IMR-90 (cell line): Measurements from ENCODE around the gene GPC5. TPM values are rescaled to one million over a fixed set of nuclear protein-coding genes. Genes with fewer than 3 reads are reported as not detected.

Experiments
- ATAC-seq: fragments of 200-7000 bp; cut with Tn5 transposase; 2 replicates; pipeline ENCODE4 v1.9.1; 2020; ENCODE audit warnings: low read depth, mild to moderate bottlenecking, moderate library complexity
- BruUV-seq: library from RNA; stranded (reverse); fragments of 400-500 nt; replicated peaks from 2 replicates; lab custom pipeline; 2021; lab: Mats Ljungman, UMichigan
- CTCF ChIA-PET: fragments of 300-600 bp; formaldehyde crosslinking; extraction: SDS; loops from one replicate; lab custom pipeline; 2021; ENCODE audit warnings: antibody characterized with exemption; lab: Yijun Ruan, JAX
- POLR2A ChIA-PET: fragments of 300-600 bp; sonication (Branson Sonifier 250); formaldehyde crosslinking; loops from one replicate; lab custom pipeline; 2022; ENCODE audit warnings: antibody characterized with exemption; ENCODE audit not compliant: unreplicated experiment; lab: Charles Lee
- DNase-seq: peaks from one replicate; pipeline ENCODE4 v3.0.0; 2013
- H2AFZ ChIP-seq: replicated peaks from 2 replicates; pipeline ENCODE3; 2013; ENCODE audit warnings: low read length, mild to moderate bottlenecking; ENCODE audit not compliant: poor library complexity
- H2AK5ac ChIP-seq: 2 replicates; pipeline ENCODE4 v1.6.1; 2013; ENCODE audit warnings: low read depth, low read length, inconsistent platforms
- H2AK9ac ChIP-seq: replicated peaks from 2 replicates; pipeline ENCODE3; 2013; ENCODE audit warnings: mild to moderate bottlenecking, low read depth, low read length, moderate library complexity; ENCODE audit not compliant: poor library complexity
- H2BK120ac ChIP-seq: 2 replicates; pipeline ENCODE4 v1.6.1; 2013; ENCODE audit warnings: low read depth, low read length, inconsistent platforms
- H2BK15ac ChIP-seq: 3 replicates; pipeline ENCODE4 v1.6.1; 2013; ENCODE audit warnings: low read depth, low read length, inconsistent platforms
- H2BK20ac ChIP-seq: 2 replicates; pipeline ENCODE4 v1.6.1; 2013; ENCODE audit warnings: low read depth, mild to moderate bottlenecking, inconsistent platforms, low read length, moderate library complexity
- H2BK5ac ChIP-seq: 2 replicates; pipeline ENCODE4 v1.6.1; 2013; ENCODE audit warnings: mild to moderate bottlenecking, low read depth, low read length, inconsistent platforms; ENCODE audit not compliant: poor library complexity, severe bottlenecking
- H3K14ac ChIP-seq: replicated peaks from 2 replicates; pipeline ENCODE4 v1.6.1; 2013; ENCODE audit warnings: low read depth, low read length, inconsistent platforms
- H3K18ac ChIP-seq: 2 replicates; pipeline ENCODE4 v1.6.1; 2013; ENCODE audit warnings: low read depth, low read length, control low read depth
- H3K23ac ChIP-seq: 2 replicates; pipeline ENCODE4 v1.6.1; 2013; ENCODE audit warnings: low read depth, low read length, inconsistent platforms
- H3K27ac ChIP-seq: 2 replicates; pipeline ENCODE4 v1.5.1; 2013; ENCODE audit warnings: mild to moderate bottlenecking, control low read depth, low read length; ENCODE audit not compliant: insufficient read depth
- H3K27me3 ChIP-seq: 2 replicates; pipeline ENCODE4 v1.6.1; 2013; ENCODE audit warnings: low read length; ENCODE audit not compliant: control insufficient read depth, insufficient read depth
- H3K36me3 ChIP-seq: 2 replicates; pipeline ENCODE4 v1.6.1; 2013; ENCODE audit warnings: low read length, mixed read lengths; ENCODE audit not compliant: control insufficient read depth, insufficient read depth
- H3K4ac ChIP-seq: 2 replicates; pipeline ENCODE4 v1.6.1; 2013; ENCODE audit warnings: low read depth, low read length, inconsistent platforms
- H3K4me1 ChIP-seq: 2 replicates; pipeline ENCODE4 v1.6.1; 2013; ENCODE audit warnings: low read length, mixed read lengths; ENCODE audit not compliant: control insufficient read depth, insufficient read depth
- H3K4me2 ChIP-seq: 2 replicates; pipeline ENCODE4 v1.6.1; 2013; ENCODE audit warnings: low read depth, mild to moderate bottlenecking, control low read depth, low read length, moderate library complexity
- H3K4me3 ChIP-seq: 2 replicates; pipeline ENCODE4 v1.5.1; 2013; ENCODE audit warnings: low read depth, mild to moderate bottlenecking, control low read depth, low read length, moderate library complexity; ENCODE audit not compliant: insufficient read depth
- H3K56ac ChIP-seq: 2 replicates; pipeline ENCODE4 v1.6.1; 2013; ENCODE audit warnings: low read length, inconsistent platforms; ENCODE audit not compliant: insufficient read depth; ENCODE audit errors: extremely low read depth
- H3K79me1 ChIP-seq, 2 experiments: 2 replicates each; pipeline ENCODE4 v1.6.1; 2013; ENCODE audit warnings: low read length in 2 of 2, inconsistent platforms in 1 of 2, low read depth in 1 of 2
- H3K9ac ChIP-seq: 2 replicates; pipeline ENCODE4 v1.6.1; 2013; ENCODE audit warnings: low read depth, low read length, control low read depth
- H3K9me1 ChIP-seq: 2 replicates; pipeline ENCODE4 v1.6.1; 2013; ENCODE audit warnings: low read length, inconsistent platforms; ENCODE audit not compliant: insufficient read depth
- H3K9me3 ChIP-seq: 2 replicates; pipeline ENCODE4 v1.6.1; 2013; ENCODE audit warnings: low read length; ENCODE audit not compliant: control insufficient read depth, insufficient read depth
- H4K20me1 ChIP-seq: 2 replicates; pipeline ENCODE4 v1.6.1; 2013; ENCODE audit warnings: low read length, inconsistent platforms; ENCODE audit not compliant: insufficient read depth
- H4K5ac ChIP-seq: 2 replicates; pipeline ENCODE4 v1.6.1; 2013; ENCODE audit warnings: mild to moderate bottlenecking, low read depth, low read length, control low read depth
- H4K8ac ChIP-seq, 2 experiments: 2 replicates each; pipeline ENCODE4 v1.6.1; 2013; ENCODE audit warnings: low read depth in 2 of 2, low read length in 2 of 2, control low read depth in 1 of 2, inconsistent platforms in 1 of 2
- H4K91ac ChIP-seq: 2 replicates; pipeline ENCODE4 v1.6.1; 2013; ENCODE audit warnings: low read depth, low read length, inconsistent platforms; ENCODE audit not compliant: insufficient read depth
- BHLHE40 ChIP-seq: fragments of 150-350 bp; IDR thresholded peaks from 2 replicates; pipeline ENCODE4 v1.6.1; 2016; ENCODE audit warnings: mild to moderate bottlenecking, low read depth, low read length
- CEBPB ChIP-seq: IDR thresholded peaks from 2 replicates; pipeline ENCODE4 v1.6.1; 2012; ENCODE audit warnings: low read depth, low read length, improper control_type of control experiment
- CHD1 ChIP-seq: IDR thresholded peaks from 2 replicates; pipeline ENCODE4 v1.6.1; 2012; ENCODE audit warnings: low read depth, low read length, improper control_type of control experiment
- CTCF ChIP-seq: conservative IDR thresholded peaks from 2 replicates; pipeline ENCODE4 v1.5.1; 2012; ENCODE audit warnings: mild to moderate bottlenecking, low read depth, low read length, improper control_type of control experiment
- ELK1 ChIP-seq: fragments of 150-350 bp; IDR thresholded peaks from 2 replicates; pipeline ENCODE4 v1.6.1; 2016; ENCODE audit warnings: low read depth, mild to moderate bottlenecking, low read length, moderate library complexity, borderline replicate concordance
- FOS ChIP-seq: fragments of 150-350 bp; IDR thresholded peaks from 2 replicates; pipeline ENCODE4 v1.6.1; 2016; ENCODE audit warnings: low read depth, low read length
- MAFK ChIP-seq: IDR thresholded peaks from 2 replicates; pipeline ENCODE4 v1.6.1; 2012; ENCODE audit warnings: low read depth, low read length, improper control_type of control experiment
- MAZ ChIP-seq: IDR thresholded peaks from 2 replicates; pipeline ENCODE4 v1.6.1; 2012; ENCODE audit warnings: low read depth, mild to moderate bottlenecking, low read length, improper control_type of control experiment, moderate library complexity, borderline replicate concordance
- MXI1 ChIP-seq: IDR thresholded peaks from 2 replicates; pipeline ENCODE4 v1.6.1; 2012; ENCODE audit warnings: low read depth, mild to moderate bottlenecking, low read length, moderate library complexity, borderline replicate concordance
- NFE2L2 ChIP-seq: fragments of 150-350 bp; IDR thresholded peaks from 2 replicates; pipeline ENCODE4 v1.6.1; 2016; ENCODE audit warnings: low read depth, mild to moderate bottlenecking, low read length
- POLR2A ChIP-seq: IDR thresholded peaks from 2 replicates; pipeline ENCODE4 v1.6.1; 2012; ENCODE audit warnings: mild to moderate bottlenecking, low read depth, low read length
- RAD21 ChIP-seq: IDR thresholded peaks from 2 replicates; pipeline ENCODE4 v1.6.1; 2012; ENCODE audit warnings: low read length, improper control_type of control experiment
- RCOR1 ChIP-seq: IDR thresholded peaks from 2 replicates; pipeline ENCODE4 v1.6.1; 2012; ENCODE audit warnings: mild to moderate bottlenecking, low read length, improper control_type of control experiment; ENCODE audit not compliant: insufficient replicate concordance
- RFX5 ChIP-seq: IDR thresholded peaks from 2 replicates; pipeline ENCODE4 v1.8.0; 2012; ENCODE audit warnings: low read depth, mild to moderate bottlenecking, low read length, moderate library complexity
- SMC3 ChIP-seq: fragments of 150-350 bp; IDR thresholded peaks from 2 replicates; pipeline ENCODE4 v1.6.1; 2016; ENCODE audit warnings: low read depth, mild to moderate bottlenecking, antibody characterized with exemption, low read length, moderate library complexity
- USF2 ChIP-seq: fragments of 150-350 bp; IDR thresholded peaks from 2 replicates; pipeline ENCODE4 v1.6.1; 2017; ENCODE audit warnings: mild to moderate bottlenecking, antibody characterized with exemption, low read length, low read depth
- dilution Hi-C: fragments of 300-500 bp; cut with HindIII; formaldehyde crosslinking; loops from one replicate; pipeline ENCODE4 v1.14.3; 2018; ENCODE audit warnings: low sequenced_read_pairs; ENCODE audit not compliant: unreplicated experiment
- in situ Hi-C: fragments of 300-500 bp; cut with MboI; formaldehyde crosslinking; loops from 3 replicates; pipeline ENCODE4 v1.14.3; 2019; ENCODE audit warnings: low sequenced_read_pairs, inconsistent platforms, mixed read lengths
- intact Hi-C: fragments of 100-400 bp; cut with micrococcal nuclease; formaldehyde crosslinking; loops from 2 replicates; pipeline ENCODE4 v1.10.0; 2022
- polyA plus RNA-seq, 3 experiments: library from polyadenylated mRNA; depleted of rRNA; stranded (reverse); fragments of >200 nt; gene quantifications; 2 replicates each; pipeline ENCODE4 v1.2.3, GENCODE V29; 2012; ENCODE audit warnings: low replicate concordance in 1 of 3
- total RNA-seq: library from RNA; depleted of rRNA; stranded (reverse); fragments of >200 nt; gene quantifications from 2 replicates; pipeline ENCODE4 v1.2.3, GENCODE V29; 2012

GPC5 gene
- total and polyA plus RNA-seq, 2 of the 4 experiments (the other 2 are of a cell fraction) = 0.94 to 1.8 TPM

- H2AFZ ChIP-seq = no peak overlapping the region
- dilution Hi-C loops (no loop called here), intact Hi-C loops (no loop called here), in situ Hi-C loops (no loop called here)
- CTCF ChIA-PET = no interaction called here
- H2BK120ac ChIP-seq = no peak overlapping the region
- no peak overlapping the region for H2BK5ac ChIP-seq
- H4K8ac ChIP-seq = no peak overlapping the region
- H3K4me3 ChIP-seq = no peak overlapping the region
- no peak overlapping the region for H3K4me2 ChIP-seq
- H2AK5ac ChIP-seq = no peak overlapping the region
- no peak overlapping the region for H3K23ac ChIP-seq
- no peaks in the 10 kb centered on the region for H4K20me1 ChIP-seq
- no peak overlapping the region for H3K14ac ChIP-seq
- ATAC-seq (no peak), DNase-seq (no peak)
- H3K9me1 ChIP-seq = no peaks in the 10 kb centered on the region
- POLR2A ChIA-PET = no interaction called here
- 0 out of 2 replicates have a peak, but pooled peaks cover 4% of the 10 kb centered on the region for H3K9me3 ChIP-seq
- H3K36me3 ChIP-seq = no peaks in the 10 kb centered on the region
- H3K9ac ChIP-seq = no peak overlapping the region
- H3K4me1 ChIP-seq = no peaks in the 10 kb centered on the region
- H3K79me1 ChIP-seq = no peaks in the 10 kb centered on the region
- no peak overlapping the region for H3K27ac ChIP-seq
- TF ChIP-seq CHD1 (no peak), USF2 (no peak), POLR2A (no peak), CEBPB (no peak), MXI1 (no peak), ELK1 (no peak), FOS (no peak), CTCF (no peak), RCOR1 (no peak), MAFK (no peak), NFE2L2 (no peak), BHLHE40 (no peak), SMC3 (no peak), RAD21 (no peak), MAZ (no peak), RFX5 (no peak)
- H3K4ac ChIP-seq = no peak overlapping the region
- H4K5ac ChIP-seq = no peak overlapping the region
- no peak overlapping the region for H3K56ac ChIP-seq
- no peak overlapping the region for H2BK20ac ChIP-seq
- H2BK15ac ChIP-seq = no peak overlapping the region
- H2AK9ac ChIP-seq = no peak overlapping the region
- no peak overlapping the region for H3K18ac ChIP-seq
- BruUV-seq = no TSS peak
- H3K27me3 ChIP-seq = no peaks in the 10 kb centered on the region
- no peak overlapping the region for H4K91ac ChIP-seq
Measured at GRCh38 chr13:91588541-91588940, 190.1 kb downstream of the GPC5 start.
